Measurements from ENCODE around the gene CD74. TPM values are rescaled to one million over a fixed set of nuclear protein-coding genes. Genes with fewer than 3 reads are reported as not detected.

The CD74 gene
- total RNA-seq, 1 experiment from 2014 or later: 19.5 TPM

GRCh38 chr5:150400316-150401075 lies 12.2 kb downstream of the CD74 start:
- Histone ChIP-seq H3K4ac (ENCODE audit: low read depth, low read length) (no peak overlapping the region), H4K8ac (replicated peaks; ENCODE audit: insufficient read length, low read depth, low read length) (no peak overlapping the region), H4K91ac (ENCODE audit: insufficient read length, low read depth, low read length) (no peak overlapping the region), H3K23ac (ENCODE audit: insufficient read length, low read depth, low read length) (no peak overlapping the region), H3T11ph (ENCODE audit: low read length) (no peak overlapping the region), H3K79me1 (ENCODE audit: insufficient read depth, low read depth, low read length, poor library complexity, severe bottlenecking) (no peaks in the 10 kb centered on the region), H3K9me3 (ENCODE audit: control insufficient read depth, low read depth, low read length) (no peaks in the 10 kb centered on the region), H2AFZ (ENCODE audit: low read length) (no peak overlapping the region), H2BK15ac (ENCODE audit: low read depth, low read length) (no peak overlapping the region), H4K20me1 (ENCODE audit: control insufficient read depth, insufficient read depth, insufficient read length) (peaks cover 2% of the 10 kb centered on the region), H4K5ac (ENCODE audit: insufficient read length, low read depth, low read length) (no peak overlapping the region), H3K9ac (ENCODE audit: extremely low read depth, insufficient read length, low read length) (no peak overlapping the region), H3K79me2 (ENCODE audit: insufficient read depth, low read length) (no peaks in the 10 kb centered on the region), H2BK20ac (ENCODE audit: low read depth, low read length, poor library complexity, severe bottlenecking) (no peak overlapping the region), H3K23me2 (ENCODE audit: insufficient read length, low read depth, low read length, poor library complexity, severe bottlenecking) (no peaks in the 10 kb centered on the region), H3K56ac (ENCODE audit: insufficient read length, low read depth, low read length) (no peak overlapping the region), H3K27me3 (ENCODE audit: insufficient read depth, low read length) (no peaks in the 10 kb centered on the region), H2BK5ac (ENCODE audit: insufficient read length, low read length) (no peak overlapping the region), H3K27ac (ENCODE audit: insufficient read length, low read depth, low read length) (no peak overlapping the region), H3K4me2 (ENCODE audit: insufficient read depth, insufficient read length, low read length) (no peak overlapping the region), H3K18ac (ENCODE audit: insufficient read length, low read depth, low read length) (no peak overlapping the region), H2AK5ac (ENCODE audit: insufficient read length, low read length) (no peak overlapping the region), H2BK120ac (ENCODE audit: low read depth, low read length, poor library complexity, severe bottlenecking) (no peak overlapping the region), H3K4me1 (ENCODE audit: insufficient read depth, low read length) (no peaks in the 10 kb centered on the region), H3K14ac (ENCODE audit: insufficient read depth, low read length) (no peak overlapping the region), H2BK12ac (ENCODE audit: insufficient read length, low read depth, low read length) (no peak overlapping the region)
- H3K9me3 Mint-ChIP-seq: no peaks in the 10 kb centered on the region
- no peak for TF ChIP-seq CTCF (conservative IDR thresholded peaks at IDR 0.05)
- DNase-seq: no peak
- no peaks in the 10 kb centered on the region for H3K4me1 Mint-ChIP-seq
- no peak overlapping the region for H3K4me3 Mint-ChIP-seq
- H3K27ac Mint-ChIP-seq: peak overlapping the region in 2 of 3 experiments; percentile 2 to 81; a peak in 2 of 7 replicates
- H3K36me3 Mint-ChIP-seq (ENCODE audit: insufficient read depth in 1 of 3, low read depth in 3 of 3): peaks cover 45 to 71% (median 61%) of the 10 kb centered on the region in 3 experiments
- no peaks in the 10 kb centered on the region for H3K27me3 Mint-ChIP-seq (ENCODE audit: low read depth)
- WGBS (ENCODE audit: extremely low coverage, insufficient read length, low lambda C conversion rate): no CpG with 5 or more reads among the region's 12 CpGs
